Measurements from ENCODE around the gene LHX5.

LHX5 gene

GRCh38 chr12:113512568-113512967 is 40.9 kb upstream of the LHX5 start:
- Histone ChIP-seq H2BK12ac (ENCODE audit: low read length in 2 of 2) (no peak overlapping the region), H2AK5ac (ENCODE audit: low read length, severe bottlenecking) (no peak overlapping the region), H3K4me1 (ENCODE audit: control insufficient read depth, insufficient read depth, low read depth, low read length) (no peaks in the 10 kb centered on the region), H3K36me3 (ENCODE audit: control insufficient read depth in 1 of 2, insufficient read depth in 2 of 2, low read depth in 1 of 2, low read length in 2 of 2) (no peaks in the 10 kb centered on the region), H2BK15ac (ENCODE audit: low read depth, poor library complexity, severe bottlenecking) (no peak overlapping the region), H2AFZ (ENCODE audit: low read depth, low read length) (no peak overlapping the region), H2BK120ac (ENCODE audit: low read depth, low read length) (no peak overlapping the region), H3K14ac (ENCODE audit: low read length in 2 of 2) (no peak overlapping the region), H4K91ac (ENCODE audit: low read length) (no peak overlapping the region), H3K18ac (ENCODE audit: low read depth in 1 of 2, low read length in 2 of 2) (no peak overlapping the region), H2BK5ac (ENCODE audit: low read depth, low read length, poor library complexity, severe bottlenecking) (no peak overlapping the region), H3K23ac (ENCODE audit: low read length in 2 of 2) (no peak overlapping the region), H3K27ac (ENCODE audit: low read length, poor library complexity, severe bottlenecking) (no peak overlapping the region), H3K9ac (ENCODE audit: low read length) (no peak overlapping the region), H3K79me1 (replicated peaks; ENCODE audit: low read length, poor library complexity, severe bottlenecking) (no peaks in the 10 kb centered on the region), H3K27me3 (ENCODE audit: control insufficient read depth in 1 of 2, insufficient read depth in 1 of 2, low read length in 2 of 2) (peaks cover 63 to 71% of the 10 kb centered on the region in 2 experiments), H3K4me2 (ENCODE audit: low read length, poor library complexity, severe bottlenecking) (no peak overlapping the region), H4K8ac (ENCODE audit: low read length) (no peak overlapping the region), H3K9me3 (ENCODE audit: control insufficient read depth, low read length) (peaks cover 6% of the 10 kb centered on the region), H3K4ac (ENCODE audit: low read depth in 1 of 2, low read length in 2 of 2) (no peak overlapping the region), H3K4me3 (ENCODE audit: insufficient read depth in 1 of 2, low read depth in 1 of 2, low read length in 2 of 2) (no peak overlapping the region)
- no peak for DNase-seq
- 47% methylated on average over 3 of the region's 3 CpGs for whole genome bisulfite sequencing

- no peaks in the 10 kb centered on the region for H3K36me3 ChIP-seq (ENCODE audit: control insufficient read depth in 1 of 2, insufficient read depth in 2 of 2, low read depth in 1 of 2, low read length in 2 of 2)
- WGBS = 82% methylated on average over 2 of the region's 2 CpGs
- H2BK15ac ChIP-seq (ENCODE audit: low read depth, poor library complexity, severe bottlenecking) = no peak overlapping the region
- no peak overlapping the region for H2AK5ac ChIP-seq (ENCODE audit: low read length, severe bottlenecking)
- no peak overlapping the region for H2BK12ac ChIP-seq (ENCODE audit: low read length in 2 of 2)
- no peaks in the 10 kb centered on the region for H3K4me1 ChIP-seq (ENCODE audit: control insufficient read depth, insufficient read depth, low read depth, low read length)
- no peak overlapping the region for H4K91ac ChIP-seq (ENCODE audit: low read length)
- no peak overlapping the region for H3K14ac ChIP-seq (ENCODE audit: low read length in 2 of 2)
- no peak overlapping the region for H2AFZ ChIP-seq (ENCODE audit: low read depth, low read length)
- no peak overlapping the region for H3K4me3 ChIP-seq (ENCODE audit: insufficient read depth in 1 of 2, low read depth in 1 of 2, low read length in 2 of 2)
- H3K23ac ChIP-seq (ENCODE audit: low read length in 2 of 2) = no peak overlapping the region
- H2BK5ac ChIP-seq (ENCODE audit: low read depth, low read length, poor library complexity, severe bottlenecking) = no peak overlapping the region
- no peak for DNase-seq
- no peak overlapping the region for H2BK120ac ChIP-seq (ENCODE audit: low read depth, low read length)
- H3K4ac ChIP-seq (ENCODE audit: low read depth in 1 of 2, low read length in 2 of 2) = no peak overlapping the region
- no peaks in the 10 kb centered on the region for H3K9me3 ChIP-seq (ENCODE audit: control insufficient read depth, low read length)
- no peaks in the 10 kb centered on the region for H3K79me1 ChIP-seq (replicated peaks; ENCODE audit: low read length, poor library complexity, severe bottlenecking)
- H3K4me2 ChIP-seq (ENCODE audit: low read length, poor library complexity, severe bottlenecking) = no peak overlapping the region
- no peak overlapping the region for H3K9ac ChIP-seq (ENCODE audit: low read length)
- peaks cover 31 to 50% of the 10 kb centered on the region in 2 experiments for H3K27me3 ChIP-seq (ENCODE audit: control insufficient read depth in 1 of 2, insufficient read depth in 1 of 2, low read length in 2 of 2)
- H3K18ac ChIP-seq (ENCODE audit: low read depth in 1 of 2, low read length in 2 of 2) = no peak overlapping the region
- H3K27ac ChIP-seq (ENCODE audit: low read length, poor library complexity, severe bottlenecking) = no peak overlapping the region
- H4K8ac ChIP-seq (ENCODE audit: low read length) = no peak overlapping the region
These were observed 35.2 kb upstream of the LHX5 start for GRCh38 chr12:113506867-113507266.

GRCh38 chr12:113505941-113506340 is 34.3 kb upstream of the LHX5 start:
- Histone ChIP-seq H2AK5ac (ENCODE audit: low read length, severe bottlenecking) (no peak overlapping the region), H3K4me1 (ENCODE audit: control insufficient read depth, insufficient read depth, low read depth, low read length) (no peaks in the 10 kb centered on the region), H4K8ac (ENCODE audit: low read length) (no peak overlapping the region), H2BK5ac (ENCODE audit: low read depth, low read length, poor library complexity, severe bottlenecking) (no peak overlapping the region), H3K4ac (ENCODE audit: low read depth in 1 of 2, low read length in 2 of 2) (no peak overlapping the region), H2BK12ac (ENCODE audit: low read length in 2 of 2) (no peak overlapping the region), H3K27me3 (ENCODE audit: control insufficient read depth in 1 of 2, insufficient read depth in 1 of 2, low read length in 2 of 2) (peaks cover 32 to 54% of the 10 kb centered on the region in 2 experiments), H3K4me3 (ENCODE audit: insufficient read depth in 1 of 2, low read depth in 1 of 2, low read length in 2 of 2) (no peak overlapping the region), H3K9me3 (ENCODE audit: control insufficient read depth, low read length) (no peaks in the 10 kb centered on the region), H3K9ac (ENCODE audit: low read length) (no peak overlapping the region), H2BK120ac (ENCODE audit: low read depth, low read length) (no peak overlapping the region), H3K36me3 (ENCODE audit: control insufficient read depth in 1 of 2, insufficient read depth in 2 of 2, low read depth in 1 of 2, low read length in 2 of 2) (no peaks in the 10 kb centered on the region), H3K79me1 (replicated peaks; ENCODE audit: low read length, poor library complexity, severe bottlenecking) (no peaks in the 10 kb centered on the region), H3K18ac (ENCODE audit: low read depth in 1 of 2, low read length in 2 of 2) (no peak overlapping the region), H2AFZ (ENCODE audit: low read depth, low read length) (no peak overlapping the region), H4K91ac (ENCODE audit: low read length) (no peak overlapping the region), H3K23ac (ENCODE audit: low read length in 2 of 2) (no peak overlapping the region), H3K4me2 (ENCODE audit: low read length, poor library complexity, severe bottlenecking) (no peak overlapping the region), H2BK15ac (ENCODE audit: low read depth, poor library complexity, severe bottlenecking) (no peak overlapping the region), H3K27ac (ENCODE audit: low read length, poor library complexity, severe bottlenecking) (no peak overlapping the region), H3K14ac (ENCODE audit: low read length in 2 of 2) (no peak overlapping the region)
- WGBS = 54% methylated on average over 7 of the region's 7 CpGs
- no peak for DNase-seq

- Histone ChIP-seq H3K27ac (ENCODE audit: low read length, poor library complexity, severe bottlenecking) (no peak overlapping the region), H2BK120ac (ENCODE audit: low read depth, low read length) (no peak overlapping the region), H2AK5ac (ENCODE audit: low read length, severe bottlenecking) (no peak overlapping the region), H3K27me3 (ENCODE audit: control insufficient read depth in 1 of 2, insufficient read depth in 1 of 2, low read length in 2 of 2) (peaks cover 32 to 54% of the 10 kb centered on the region in 2 experiments), H2AFZ (ENCODE audit: low read depth, low read length) (no peak overlapping the region), H3K9me3 (ENCODE audit: control insufficient read depth, low read length) (no peaks in the 10 kb centered on the region), H4K91ac (ENCODE audit: low read length) (no peak overlapping the region), H3K9ac (ENCODE audit: low read length) (no peak overlapping the region), H2BK15ac (ENCODE audit: low read depth, poor library complexity, severe bottlenecking) (no peak overlapping the region), H3K4me1 (ENCODE audit: control insufficient read depth, insufficient read depth, low read depth, low read length) (no peaks in the 10 kb centered on the region), H3K4me3 (ENCODE audit: insufficient read depth in 1 of 2, low read depth in 1 of 2, low read length in 2 of 2) (no peak overlapping the region), H4K8ac (ENCODE audit: low read length) (no peak overlapping the region), H2BK12ac (ENCODE audit: low read length in 2 of 2) (no peak overlapping the region), H3K79me1 (replicated peaks; ENCODE audit: low read length, poor library complexity, severe bottlenecking) (no peaks in the 10 kb centered on the region), H3K18ac (ENCODE audit: low read depth in 1 of 2, low read length in 2 of 2) (no peak overlapping the region), H3K4me2 (ENCODE audit: low read length, poor library complexity, severe bottlenecking) (no peak overlapping the region), H2BK5ac (ENCODE audit: low read depth, low read length, poor library complexity, severe bottlenecking) (no peak overlapping the region), H3K36me3 (ENCODE audit: control insufficient read depth in 1 of 2, insufficient read depth in 2 of 2, low read depth in 1 of 2, low read length in 2 of 2) (no peaks in the 10 kb centered on the region), H3K4ac (ENCODE audit: low read depth in 1 of 2, low read length in 2 of 2) (no peak overlapping the region), H3K23ac (ENCODE audit: low read length in 2 of 2) (no peak overlapping the region), H3K14ac (ENCODE audit: low read length in 2 of 2) (no peak overlapping the region)
- DNase-seq = no peak
- WGBS = 76% methylated on average over 8 of the region's 8 CpGs
These were observed 33.2 kb upstream of the LHX5 start for GRCh38 chr12:113504917-113505316.

All from mesenchymal stem cell (in vitro differentiated cells and primary cell).